GM12878 (cell line): ENCODE data around the gene TLNRD1.

Source experiments
- CTCF ChIP-seq, 3 experiments: IDR thresholded peaks in 2 of 3; conservative IDR thresholded peaks in 1 of 3; 2 replicates each; pipeline ENCODE4 v1.5.1; 2011; ENCODE audit warnings: low read depth in 3 of 3, low read length in 3 of 3, mild to moderate bottlenecking in 3 of 3, control low read depth in 2 of 3, moderate library complexity in 2 of 3, inconsistent platforms in 1 of 3, mixed read lengths in 1 of 3; ENCODE audit not compliant: control insufficient read depth in 2 of 3, insufficient read depth in 1 of 3; ENCODE audit errors: extremely low read depth in 1 of 3
- FOXK2 ChIP-seq: fragments of 450-650 bp; IDR thresholded peaks from 2 replicates; pipeline ENCODE4 v1.6.1; 2017; ENCODE audit warnings: mild to moderate bottlenecking, moderate library complexity

- no peak for TF ChIP-seq CTCF (IDR thresholded peaks at IDR 0.05 in 2 of 3, conservative IDR thresholded peaks at IDR 0.05 in 1 of 3; ENCODE audit: control insufficient read depth in 2 of 3, extremely low read depth in 1 of 3, insufficient read depth in 1 of 3, low read depth in 3 of 3, low read length in 3 of 3)
- TF ChIP-seq FOXK2 = no peak
Observed at GRCh38 chr15:80984856-80985255, 15.9 kb upstream of the TLNRD1 start.
